Epidermal melanocyte (primary cell): Measurements from ENCODE around the gene ZNF710.
"Not testable (repeated sequence)": the region's sequence is repeated elsewhere in the genome, so short reads cannot be mapped to it uniquely, and the experiment has no call there.

Source experiments
- DNase-seq: peaks from one replicate; pipeline ENCODE4 v3.0.0; 2011; ENCODE audit warnings: low spot score; ENCODE audit not compliant: insufficient read length

ZNF710 gene

GRCh38 chr15:90058775-90059174 is 57.7 kb downstream of the ZNF710 start:
- no peak for DNase-seq

GRCh38 chr15:90059208-90059985 is 58.3 kb downstream of the ZNF710 start:
- DNase-seq: no peak

GRCh38 chr15:90060797-90061196 is 59.7 kb downstream of the ZNF710 start:
- no peak for DNase-seq

- no peak for DNase-seq
These were observed 60.9 kb downstream of the ZNF710 start for GRCh38 chr15:90062023-90062442.

GRCh38 chr15:90062462-90062932 is 61.4 kb downstream of the ZNF710 start:
- DNase-seq: no peak

GRCh38 chr15:90062973-90063769 is 62.0 kb downstream of the ZNF710 start:
- no peak for DNase-seq

- DNase-seq: no peak
These were observed 62.7 kb downstream of the ZNF710 start for GRCh38 chr15:90063770-90064247.

- DNase-seq: no peak
These were observed 64.0 kb downstream of the ZNF710 start for GRCh38 chr15:90064911-90065681.

GRCh38 chr15:90065682-90066049 is 64.5 kb downstream of the ZNF710 start:
- no peak for DNase-seq

- DNase-seq: no peak
These were observed 66.2 kb downstream of the ZNF710 start for GRCh38 chr15:90067181-90067952.

GRCh38 chr15:90067953-90068606 is 67.0 kb downstream of the ZNF710 start:
- no peak for DNase-seq

- DNase-seq: not testable (repeated sequence)
These were observed 69.5 kb downstream of the ZNF710 start for GRCh38 chr15:90070623-90071022.

GRCh38 chr15:90071220-90071807 is 70.2 kb downstream of the ZNF710 start:
- peak; percentile 71 for DNase-seq

GRCh38 chr15:90072978-90073640 is 72.0 kb downstream of the ZNF710 start:
- DNase-seq: no peak

GRCh38 chr15:90074023-90074422 is 72.9 kb downstream of the ZNF710 start:
- DNase-seq: no peak

- no peak for DNase-seq
These were observed 73.8 kb downstream of the ZNF710 start for GRCh38 chr15:90074916-90075315.

- DNase-seq: no peak
These were observed 74.5 kb downstream of the ZNF710 start for GRCh38 chr15:90075420-90076289.

- DNase-seq: no peak
These were observed 75.6 kb downstream of the ZNF710 start for GRCh38 chr15:90076716-90077115.
